LNCaP clone FGC (cell line): ENCODE data around the gene PIK3IP1.
"Not testable (repeated sequence)": the region's sequence is repeated elsewhere in the genome, so short reads cannot be mapped to it uniquely, and the experiment has no call there.

Source experiments
- DNase-seq: peaks from one replicate; pipeline ENCODE4 v3.0.0-alpha.2; 2011; ENCODE audit warnings: low read depth
- H3K4me3 ChIP-seq: 2 replicates; pipeline ENCODE4 v1.5.1; 2011; ENCODE audit warnings: mild to moderate bottlenecking, low read depth, low read length, control low read depth
- CTCF ChIP-seq: IDR thresholded peaks from 2 replicates; pipeline ENCODE4 v1.5.1; 2012; ENCODE audit warnings: mild to moderate bottlenecking; ENCODE audit not compliant: control insufficient read depth, insufficient read depth; ENCODE audit errors: extremely low read depth

PIK3IP1 gene

DNA sequence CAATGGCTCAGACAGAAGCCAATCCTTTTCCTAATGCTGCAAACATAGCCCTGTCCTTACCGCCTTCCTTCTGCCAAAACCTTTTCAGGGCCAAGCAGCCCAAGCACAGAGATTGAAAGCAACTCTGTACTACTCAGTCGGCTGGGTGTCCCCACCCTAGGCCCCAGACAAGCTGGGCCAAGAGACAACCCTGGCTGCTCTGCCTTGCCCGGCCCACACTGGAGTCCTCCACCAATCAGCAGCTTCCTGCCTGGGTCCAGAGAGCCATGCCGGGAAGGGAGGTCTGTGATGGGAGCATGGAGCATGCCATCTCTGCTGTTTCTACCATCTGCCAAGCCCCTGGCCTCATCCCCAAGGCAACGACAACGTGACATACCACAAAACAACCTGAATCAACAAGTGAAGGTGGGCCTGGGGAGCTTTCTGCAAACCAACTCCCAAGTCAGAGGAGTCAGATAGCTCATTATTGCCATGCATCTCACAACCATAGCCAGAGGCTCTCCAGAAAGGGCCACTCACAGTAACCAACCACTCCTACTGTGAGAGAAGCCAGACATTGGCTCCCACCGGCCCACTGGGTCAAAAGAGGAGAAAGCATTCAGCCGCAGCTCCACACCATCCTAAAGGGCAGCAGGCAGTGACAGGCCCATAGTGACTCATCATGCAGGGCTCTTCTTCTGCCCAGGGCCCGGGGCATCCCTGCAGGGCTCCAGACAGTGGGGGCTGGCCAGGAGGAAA lies 35.7 kb upstream of the PIK3IP1 start:
- H3K4me3 ChIP-seq: no peak overlapping the region
- no peak for TF ChIP-seq CTCF
- no peak for DNase-seq

DNA sequence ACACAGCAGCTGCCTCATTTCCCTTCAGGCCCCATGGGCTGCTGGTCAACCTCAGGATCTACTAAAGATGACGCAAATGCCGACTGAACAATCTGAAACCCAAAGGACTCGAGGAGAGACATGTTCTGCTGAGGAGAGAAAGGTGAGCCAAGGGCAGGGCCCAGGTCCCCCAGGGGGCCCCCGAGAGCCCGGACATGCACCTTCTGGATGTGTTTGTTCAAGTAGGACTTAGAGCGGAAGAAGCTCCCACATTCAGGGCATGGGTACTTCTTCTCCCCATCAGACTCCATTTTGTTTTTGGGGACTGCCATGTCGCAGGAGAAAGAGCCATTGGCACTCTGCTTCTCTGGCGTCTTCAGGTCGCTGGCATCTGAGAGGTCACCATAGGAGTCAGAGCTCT lies 34.6 kb upstream of the PIK3IP1 start:
- no peak overlapping the region for H3K4me3 ChIP-seq
- no peak for DNase-seq
- TF ChIP-seq CTCF: no peak

DNA sequence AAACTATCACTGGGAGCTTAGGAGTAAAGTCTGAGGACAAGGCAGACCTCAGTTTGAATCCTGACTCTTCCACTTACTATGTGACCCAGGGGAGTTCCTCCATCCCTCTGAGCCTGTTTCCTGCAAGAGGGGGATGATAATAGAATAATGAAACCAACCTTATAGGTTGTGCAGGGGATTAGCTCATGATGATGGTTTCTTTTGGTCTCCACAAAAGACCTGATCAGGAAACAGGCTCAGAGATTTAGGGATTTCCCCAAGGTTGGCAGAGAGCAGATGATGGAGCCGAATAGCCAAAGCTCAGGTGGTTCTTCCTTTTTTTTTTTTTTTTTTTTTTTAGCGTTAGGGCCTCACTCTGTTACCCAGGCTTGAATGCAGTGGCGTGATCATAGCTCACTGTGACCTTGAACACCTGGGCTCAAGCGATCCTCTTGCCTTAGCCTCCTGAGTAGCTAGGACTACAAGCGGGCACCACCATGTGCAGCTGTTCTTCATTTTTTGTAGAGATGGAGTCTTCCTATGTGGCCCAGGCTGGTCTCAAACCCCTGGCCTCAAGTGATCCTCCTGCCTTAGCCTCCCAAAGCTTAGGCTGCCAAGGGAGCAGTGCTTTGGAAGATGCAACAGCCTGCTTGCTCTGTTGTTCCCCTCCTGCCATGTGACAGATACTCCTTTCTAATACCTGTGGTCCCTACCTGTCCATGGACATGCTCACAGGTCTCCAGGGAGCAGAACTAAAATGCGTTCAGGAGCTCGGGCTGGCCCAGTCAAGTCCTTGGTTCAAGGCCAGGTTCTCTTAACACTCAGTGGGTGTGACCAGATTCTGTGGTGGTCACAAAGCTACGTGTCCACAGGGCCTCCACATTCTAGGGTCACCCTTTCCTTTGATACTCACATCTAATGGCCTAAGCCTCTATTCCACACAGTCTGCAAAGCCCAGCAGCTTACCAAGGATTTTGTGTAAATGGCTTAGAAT lies 31.6 kb upstream of the PIK3IP1 start:
- DNase-seq: no peak
- no peak overlapping the region for H3K4me3 ChIP-seq
- TF ChIP-seq CTCF: no peak

GRCh38 chr22:31321421-31321820 lies 29.1 kb upstream of the PIK3IP1 start:
- TF ChIP-seq CTCF: no peak
- DNase-seq: no peak
- no peak overlapping the region for H3K4me3 ChIP-seq

DNA sequence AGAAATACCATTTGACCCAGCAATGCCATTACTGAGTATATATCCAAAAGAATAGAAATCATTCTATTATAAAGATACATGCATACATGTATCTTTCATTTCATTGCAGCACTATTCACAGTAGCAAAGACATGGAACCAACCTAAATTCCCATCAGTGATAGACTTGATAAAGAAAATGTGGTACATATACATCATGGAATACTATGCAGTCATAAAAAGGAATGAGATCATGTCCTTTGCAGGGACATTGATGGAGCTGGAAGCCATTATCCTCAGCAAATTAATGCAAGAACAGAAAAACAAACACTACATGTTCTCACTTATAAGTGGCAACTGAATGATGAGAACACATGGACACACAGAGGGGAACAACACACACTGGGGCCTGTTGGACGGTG lies 21.9 kb upstream of the PIK3IP1 start:
- not testable (repeated sequence) for DNase-seq, H3K4me3 ChIP-seq

GRCh38 chr22:31313366-31314147 lies 21.3 kb upstream of the PIK3IP1 start:
- peak; percentile 77 for TF ChIP-seq CTCF
- peak; percentile 96 for DNase-seq
- H3K4me3 ChIP-seq: no peak overlapping the region

DNA sequence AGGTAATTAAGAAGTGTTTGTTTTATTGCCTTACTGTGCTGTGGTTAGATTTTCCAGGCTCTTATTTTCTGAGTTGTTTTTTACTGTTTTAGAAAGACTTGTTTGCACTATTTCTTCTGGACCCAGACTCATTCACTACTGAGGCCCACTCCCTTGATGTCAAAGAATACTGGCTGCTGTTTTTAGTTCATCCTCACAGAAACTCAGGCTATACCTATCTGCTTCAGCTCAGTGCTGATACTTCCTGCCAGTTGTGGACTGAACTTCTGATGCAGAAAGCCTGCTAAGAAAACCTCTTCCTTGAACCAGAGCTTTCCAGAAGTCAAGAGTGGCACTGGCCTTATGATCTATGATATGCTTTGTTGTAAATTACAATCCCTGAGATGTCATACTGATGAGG lies 15.9 kb upstream of the PIK3IP1 start:
- DNase-seq: no peak
- TF ChIP-seq CTCF: no peak
- H3K4me3 ChIP-seq: no peak overlapping the region
